ENCODE data around the gene GABRR1. TPM values are rescaled to one million over a fixed set of nuclear protein-coding genes. Genes with fewer than 3 reads are reported as not detected.

The GABRR1 gene
- total RNA-seq, 2 experiments from 2014 or later, result not detected

DNA sequence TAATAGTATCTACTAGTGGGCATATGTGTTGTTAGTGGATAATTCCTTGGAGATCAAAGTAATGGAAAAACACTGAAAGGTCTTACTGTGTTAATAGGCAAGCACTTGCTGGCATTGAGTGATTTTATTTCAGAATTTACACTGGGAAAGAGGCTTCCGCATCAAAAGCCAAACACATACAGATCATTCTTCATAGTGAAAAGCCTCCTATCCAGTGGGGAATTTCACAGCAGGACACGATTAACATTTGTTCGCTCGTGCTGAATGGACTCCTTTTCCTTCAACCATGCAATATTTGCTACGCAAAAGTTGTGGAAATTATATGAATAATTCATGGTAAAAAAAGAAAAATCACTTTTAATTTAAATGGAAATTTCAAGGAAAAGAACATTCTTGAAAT is 26.4 kb downstream of the GABRR1 start:
- TF ChIP-seq, protein P1, sequence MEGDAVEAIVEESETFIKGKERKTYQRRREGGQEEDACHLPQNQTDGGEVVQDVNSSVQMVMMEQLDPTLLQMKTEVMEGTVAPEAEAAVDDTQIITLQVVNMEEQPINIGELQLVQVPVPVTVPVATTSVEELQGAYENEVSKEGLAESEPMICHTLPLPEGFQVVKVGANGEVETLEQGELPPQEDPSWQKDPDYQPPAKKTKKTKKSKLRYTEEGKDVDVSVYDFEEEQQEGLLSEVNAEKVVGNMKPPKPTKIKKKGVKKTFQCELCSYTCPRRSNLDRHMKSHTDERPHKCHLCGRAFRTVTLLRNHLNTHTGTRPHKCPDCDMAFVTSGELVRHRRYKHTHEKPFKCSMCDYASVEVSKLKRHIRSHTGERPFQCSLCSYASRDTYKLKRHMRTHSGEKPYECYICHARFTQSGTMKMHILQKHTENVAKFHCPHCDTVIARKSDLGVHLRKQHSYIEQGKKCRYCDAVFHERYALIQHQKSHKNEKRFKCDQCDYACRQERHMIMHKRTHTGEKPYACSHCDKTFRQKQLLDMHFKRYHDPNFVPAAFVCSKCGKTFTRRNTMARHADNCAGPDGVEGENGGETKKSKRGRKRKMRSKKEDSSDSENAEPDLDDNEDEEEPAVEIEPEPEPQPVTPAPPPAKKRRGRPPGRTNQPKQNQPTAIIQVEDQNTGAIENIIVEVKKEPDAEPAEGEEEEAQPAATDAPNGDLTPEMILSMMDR (IDR thresholded peaks at IDR 0.05), result no peak
- ATAC-seq (no peak), DNase-seq (no peak)
- peaks cover 15% of the 10 kb centered on the region for H3K9me3 Mint-ChIP-seq
- H3K36me3 Mint-ChIP-seq (ENCODE audit: low read depth), result peaks cover 4% of the 10 kb centered on the region
- ChIA-PET POLR2A (no interaction called here), CTCF (interaction anchor here (1.3 to 1.5 kb wide), 2 partner anchors 178 to 208 kb away, joined by 4 read pairs; no protein-coding TSS in a partner anchor)
- peaks cover 4% of the 10 kb centered on the region for H3K27me3 Mint-ChIP-seq
- intact Hi-C loops (cut with micrococcal nuclease), result no loop called here
- no peak overlapping the region for H3K27ac Mint-ChIP-seq
- no peaks in the 10 kb centered on the region for H3K4me1 Mint-ChIP-seq (ENCODE audit: low read depth)
- no peak overlapping the region for H3K4me3 Mint-ChIP-seq

DNA sequence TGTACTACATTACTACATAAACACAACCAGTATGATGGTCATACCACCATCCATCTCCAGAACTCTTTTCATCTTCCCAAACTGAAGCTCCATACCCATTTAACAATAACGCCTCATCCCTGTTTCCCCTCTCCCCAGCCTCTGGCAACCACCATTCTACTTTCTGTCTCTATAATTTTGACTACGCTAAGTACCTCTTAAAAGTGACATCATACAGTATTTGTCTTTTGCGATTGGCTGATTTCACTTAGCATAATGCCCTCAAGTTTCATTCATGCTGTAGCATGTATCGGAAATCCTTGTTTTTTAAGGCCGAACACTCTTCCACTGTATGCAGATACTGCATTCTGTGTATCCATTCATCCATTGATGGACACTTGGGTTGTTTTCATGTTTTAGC is 29.7 kb downstream of the GABRR1 start:
- Mint-ChIP-seq H3K27me3 (peaks cover 3% of the 10 kb centered on the region), H3K4me1 (ENCODE audit: low read depth) (no peaks in the 10 kb centered on the region), H3K4me3 (no peak overlapping the region), H3K9me3 (no peaks in the 10 kb centered on the region), H3K27ac (no peak overlapping the region), H3K36me3 (ENCODE audit: low read depth) (no peaks in the 10 kb centered on the region)
- TF ChIP-seq, protein P1 (IDR thresholded peaks at IDR 0.05), result no peak
- DNase-seq (no peak), ATAC-seq (no peak)
- intact Hi-C loops (cut with micrococcal nuclease), result no loop called here
- POLR2A ChIA-PET, result no interaction called here
- CTCF ChIA-PET, result no interaction called here

DNA sequence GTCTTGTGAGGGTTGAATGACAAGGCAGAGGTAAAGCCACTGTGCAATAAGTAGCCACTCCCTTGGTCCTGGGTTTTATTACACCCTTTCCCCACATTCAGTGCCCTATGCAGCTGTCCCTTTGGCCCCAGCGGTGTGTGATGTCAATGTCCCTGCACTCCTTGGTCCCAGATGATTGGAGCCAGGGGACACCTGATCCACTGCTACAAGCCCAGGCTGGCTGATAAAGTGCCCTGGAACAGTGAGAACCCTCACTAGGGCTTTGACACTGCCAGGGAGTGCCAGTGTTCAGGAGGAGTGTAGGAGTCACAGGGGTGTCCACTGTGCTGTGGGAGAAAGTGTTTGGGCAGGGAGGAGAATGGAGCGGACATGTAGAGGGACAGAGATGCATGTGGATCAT is 30.4 kb downstream of the GABRR1 start:
- CTCF ChIA-PET, result no interaction called here
- Mint-ChIP-seq H3K36me3 (ENCODE audit: low read depth) (no peaks in the 10 kb centered on the region), H3K4me3 (no peak overlapping the region), H3K4me1 (ENCODE audit: low read depth) (no peaks in the 10 kb centered on the region), H3K27ac (no peak overlapping the region), H3K27me3 (peaks cover 4% of the 10 kb centered on the region), H3K9me3 (no peaks in the 10 kb centered on the region)
- intact Hi-C loops (cut with micrococcal nuclease), result no loop called here
- ATAC-seq (no peak), DNase-seq (no peak)
- TF ChIP-seq, protein P1 (IDR thresholded peaks at IDR 0.05), result no peak
- POLR2A ChIA-PET, result no interaction called here

DNA sequence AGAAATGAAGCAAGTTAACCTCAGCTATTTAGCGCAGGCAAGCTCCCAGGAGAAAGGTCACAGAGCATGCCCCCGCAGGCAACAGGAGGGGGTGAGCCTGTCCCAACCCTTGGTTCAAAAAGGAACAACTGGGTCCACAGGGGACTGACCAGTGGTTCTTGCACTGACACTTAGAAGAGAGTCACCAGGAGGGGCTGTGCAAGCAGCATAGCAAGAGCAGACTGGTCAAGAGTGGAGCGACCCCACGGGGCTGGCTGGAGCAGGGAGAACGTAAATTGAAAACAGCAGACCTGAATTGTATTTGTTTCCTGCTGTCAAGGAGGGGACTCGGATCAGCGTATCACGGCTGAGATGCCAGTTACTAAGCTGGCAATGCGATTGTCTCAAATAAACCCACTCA is 32.8 kb downstream of the GABRR1 start:
- Mint-ChIP-seq H3K27me3 (peaks cover 5% of the 10 kb centered on the region), H3K4me3 (no peak overlapping the region), H3K4me1 (ENCODE audit: low read depth) (no peaks in the 10 kb centered on the region), H3K9me3 (no peaks in the 10 kb centered on the region), H3K36me3 (ENCODE audit: low read depth) (no peaks in the 10 kb centered on the region), H3K27ac (no peak overlapping the region)
- intact Hi-C loops (cut with micrococcal nuclease), result no loop called here
- ATAC-seq (no peak), DNase-seq (no peak)
- CTCF ChIA-PET, result interaction anchor here (0.7 kb wide), 1 partner anchor 58 kb away, joined by 3 read pairs; no protein-coding TSS in a partner anchor
- POLR2A ChIA-PET, result interaction anchor here (1.0 kb wide), 1 partner anchor 52 kb away, joined by 4 read pairs; no protein-coding TSS in a partner anchor
- TF ChIP-seq, protein P1 (IDR thresholded peaks at IDR 0.05), result no peak

DNA sequence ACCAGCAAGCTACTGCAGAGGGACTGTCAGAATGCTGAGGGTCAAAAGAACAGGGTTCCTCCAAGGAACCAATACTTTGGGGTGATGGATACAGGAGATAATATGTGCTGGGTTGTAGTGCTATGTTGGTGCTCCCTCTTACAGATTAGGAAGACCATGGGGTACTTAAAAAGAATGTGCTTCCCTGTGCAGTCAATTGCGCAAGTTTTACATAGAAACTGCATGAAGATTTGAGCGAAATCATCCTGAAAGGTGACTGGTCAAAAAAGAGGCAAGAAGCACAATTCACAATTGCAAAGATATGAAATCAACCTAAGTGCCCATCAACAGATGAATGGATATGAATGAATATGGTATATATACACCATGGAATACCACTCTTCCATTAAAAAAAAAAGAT is 33.9 kb downstream of the GABRR1 start:
- Mint-ChIP-seq H3K36me3 (ENCODE audit: low read depth) (no peaks in the 10 kb centered on the region), H3K27ac (no peak overlapping the region), H3K27me3 (peaks cover 5% of the 10 kb centered on the region), H3K4me3 (no peak overlapping the region), H3K9me3 (no peaks in the 10 kb centered on the region), H3K4me1 (ENCODE audit: low read depth) (no peaks in the 10 kb centered on the region)
- no peak for DNase-seq
- TF ChIP-seq, protein P1 (IDR thresholded peaks at IDR 0.05), result no peak
- ChIA-PET POLR2A (interaction anchor here (1.0 kb wide), 1 partner anchor 50 kb away, joined by 4 read pairs; no protein-coding TSS in a partner anchor), CTCF (no interaction called here)
- no peak for ATAC-seq
- intact Hi-C loops (cut with micrococcal nuclease), result no loop called here

Data from activated CD8-positive, alpha-beta T cell treated with anti-CD3 and anti-CD28 coated beads for 36 hours (primary cell).